Activated naive CD8-positive, alpha-beta T cell treated with anti-CD3 and anti-CD28 coated beads, Interleukin-2, amount 50 U/mL, for 16 hours (primary cell): ENCODE results near the gene ZNF503.

ENCODE experiments used
- DNase-seq: peaks from one replicate; pipeline ENCODE4 v3.0.0-alpha.2; 2020; ENCODE audit warnings: low read depth, low spot score

ZNF503 gene

DNA sequence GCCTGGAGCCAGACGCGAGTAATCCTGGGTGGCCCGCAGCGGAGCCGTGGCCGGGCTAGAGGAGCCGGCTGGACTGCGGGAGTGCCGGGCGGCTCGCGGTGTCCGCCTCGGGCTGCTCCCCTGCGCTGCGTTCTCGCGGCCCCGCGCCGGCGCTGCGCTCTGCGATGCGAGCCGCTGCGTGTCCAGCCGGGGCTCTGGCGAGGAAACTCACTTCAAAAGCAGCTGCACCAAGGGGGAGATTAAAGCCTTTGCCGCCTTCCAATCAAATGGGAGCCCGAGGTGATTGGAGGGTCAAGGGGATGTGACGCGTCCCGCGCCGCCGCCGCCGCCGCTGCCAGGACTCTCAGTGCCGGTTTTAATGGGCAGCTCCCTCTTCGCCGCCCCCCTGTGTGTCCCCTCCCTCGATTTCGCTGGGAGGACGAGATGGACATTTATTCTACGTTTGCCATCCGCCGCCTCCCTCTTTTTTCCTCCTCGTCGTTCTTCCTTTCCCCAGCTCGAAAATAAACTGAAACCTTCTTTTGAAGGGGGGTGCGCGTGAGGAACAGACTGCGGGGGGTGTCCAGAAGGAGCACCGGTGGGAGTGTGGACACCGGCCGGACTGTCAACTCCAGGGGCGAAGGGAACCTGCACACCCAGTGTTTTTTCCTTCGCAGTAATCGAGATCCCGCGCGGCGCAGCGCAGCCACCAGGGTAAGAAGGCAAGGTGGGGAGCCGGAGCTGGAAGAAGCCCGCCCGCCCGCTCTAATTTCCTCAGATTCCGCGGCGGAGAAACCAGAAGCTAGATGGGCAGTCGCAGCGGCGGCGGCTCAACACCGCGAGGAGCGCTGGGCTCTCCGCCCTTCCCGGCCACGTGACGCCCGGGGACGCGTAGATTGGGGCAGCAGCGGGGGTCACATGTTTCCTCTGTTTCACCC, at the start of gene ZNF503:
Gene ZNF503, minus strand, starts transcription at position 196 of the 917 bp plus-strand sequence. CDS start 345 bp downstream, outside the sequence.
- DNase-seq: no peak

- no peak for DNase-seq
Measured at GRCh38 chr10:75450644-75451640, 49.4 kb upstream of the ZNF503 start.

DNA sequence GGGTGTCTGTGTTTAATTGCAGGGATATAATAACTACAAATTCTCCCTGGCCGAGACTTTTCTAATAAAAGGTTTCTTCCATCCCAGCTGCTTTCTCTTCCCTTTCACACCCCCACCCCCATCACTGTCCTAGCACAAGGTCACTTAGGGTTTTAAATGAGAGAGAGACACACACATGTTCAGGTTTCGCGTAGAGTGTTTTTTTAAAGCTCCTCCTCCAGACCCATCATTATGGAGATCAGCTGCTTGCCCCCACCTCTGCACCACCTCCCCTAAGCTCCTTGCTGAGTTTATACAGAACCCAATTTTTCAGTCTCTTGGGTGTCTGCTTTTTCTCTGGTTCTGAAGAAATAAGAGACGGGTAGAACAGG, 48.5 kb upstream of the ZNF503 start:
- DNase-seq: no peak

DNA sequence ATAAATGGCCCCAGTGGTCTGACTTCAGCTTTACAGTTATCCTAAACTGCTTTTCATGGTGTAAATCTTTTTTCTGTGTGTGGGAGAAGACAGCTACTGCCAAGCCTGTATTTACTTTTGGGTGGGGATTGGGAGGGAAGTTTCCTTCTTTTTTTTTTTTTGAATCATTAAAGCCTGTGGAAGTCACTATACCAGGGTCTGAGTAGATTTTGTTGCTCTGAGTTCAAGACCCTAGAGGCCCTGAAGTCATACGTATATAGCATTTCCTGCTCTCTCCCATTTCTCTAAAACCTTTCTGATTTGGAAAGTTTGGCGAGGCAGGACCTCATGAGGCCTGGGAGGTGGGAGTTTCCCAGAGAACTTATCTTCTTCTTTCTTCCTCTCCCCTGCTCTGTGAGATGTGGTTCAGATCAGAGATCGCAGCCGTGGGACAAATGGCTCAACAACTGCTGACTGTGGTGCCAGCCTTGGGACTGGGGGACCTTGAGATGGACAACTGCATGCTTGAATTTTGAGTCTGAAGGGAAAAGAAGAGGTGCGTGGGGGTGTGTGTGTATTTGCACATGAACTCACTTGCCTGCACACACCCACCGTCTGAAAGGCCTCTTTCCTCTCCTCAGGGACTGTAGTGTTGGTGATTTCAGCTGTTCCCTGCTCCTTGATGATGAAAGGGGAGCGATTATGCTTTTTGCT, 48.0 kb upstream of the ZNF503 start:
- DNase-seq: no peak

DNA sequence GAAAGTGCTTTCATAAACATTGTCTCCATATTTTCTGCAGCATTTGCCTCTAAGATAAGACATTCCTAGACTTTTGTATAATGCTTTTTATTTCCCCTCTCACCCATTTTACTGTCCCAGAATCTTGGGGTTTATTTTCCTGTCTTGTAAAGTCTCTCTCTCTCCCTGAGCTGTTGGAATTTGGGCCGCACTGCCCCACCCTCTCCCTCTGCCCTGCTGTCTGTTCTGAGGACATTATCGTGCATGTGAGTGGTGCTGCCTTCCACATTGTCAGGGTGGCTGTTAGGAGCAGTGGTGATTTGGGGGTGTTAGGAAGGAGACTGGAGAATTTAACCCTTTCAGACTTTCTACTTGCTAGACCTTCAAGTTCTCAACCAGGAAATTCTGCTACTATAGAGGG, 46.6 kb upstream of the ZNF503 start:
- no peak for DNase-seq

- no peak for DNase-seq
Measured at GRCh38 chr10:75446508-75446907, 44.9 kb upstream of the ZNF503 start.

- no peak for DNase-seq
Measured at GRCh38 chr10:75444781-75445386, 43.3 kb upstream of the ZNF503 start.

- no peak for DNase-seq
Measured at GRCh38 chr10:75443362-75443761, 41.8 kb upstream of the ZNF503 start.

DNA sequence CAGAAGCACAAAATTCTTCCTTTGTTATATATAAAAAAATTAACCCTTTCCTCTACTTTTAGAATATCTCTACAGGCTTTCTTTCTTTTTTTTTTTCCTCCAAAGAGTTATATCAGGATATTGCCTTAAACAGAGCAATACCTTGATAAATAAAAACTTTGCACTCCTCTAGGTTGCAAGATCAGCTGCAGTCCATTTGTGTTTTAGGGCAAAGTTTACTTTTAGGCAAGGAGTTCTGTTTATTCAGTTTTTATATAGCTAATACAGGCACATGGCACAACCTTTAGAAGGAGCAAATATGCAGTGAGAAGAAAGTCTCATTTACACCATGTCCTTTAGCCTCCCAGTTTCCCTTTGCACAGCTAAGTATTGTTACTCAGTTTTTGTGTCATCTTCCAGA, 40.1 kb upstream of the ZNF503 start:
- no peak for DNase-seq

DNA sequence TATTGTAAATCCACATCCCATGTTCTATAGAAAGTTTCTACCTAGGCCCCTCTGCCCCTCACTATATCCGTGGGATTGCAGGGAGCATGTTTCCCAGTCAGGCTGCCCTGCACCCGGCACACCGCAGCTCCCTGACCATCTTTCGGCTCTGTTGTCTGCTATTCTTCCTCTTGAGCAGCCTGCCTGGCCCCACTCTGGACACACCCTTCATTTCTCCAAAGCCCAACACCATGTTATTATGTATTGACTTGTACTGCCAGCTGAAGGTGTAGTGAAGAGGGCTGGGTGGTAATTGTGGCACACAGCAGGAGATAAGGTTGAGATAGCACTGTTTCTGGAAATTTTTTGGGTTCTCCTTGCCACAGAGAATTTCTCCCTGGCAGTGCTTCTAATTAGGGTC, 39.6 kb upstream of the ZNF503 start:
- DNase-seq: no peak

DNA sequence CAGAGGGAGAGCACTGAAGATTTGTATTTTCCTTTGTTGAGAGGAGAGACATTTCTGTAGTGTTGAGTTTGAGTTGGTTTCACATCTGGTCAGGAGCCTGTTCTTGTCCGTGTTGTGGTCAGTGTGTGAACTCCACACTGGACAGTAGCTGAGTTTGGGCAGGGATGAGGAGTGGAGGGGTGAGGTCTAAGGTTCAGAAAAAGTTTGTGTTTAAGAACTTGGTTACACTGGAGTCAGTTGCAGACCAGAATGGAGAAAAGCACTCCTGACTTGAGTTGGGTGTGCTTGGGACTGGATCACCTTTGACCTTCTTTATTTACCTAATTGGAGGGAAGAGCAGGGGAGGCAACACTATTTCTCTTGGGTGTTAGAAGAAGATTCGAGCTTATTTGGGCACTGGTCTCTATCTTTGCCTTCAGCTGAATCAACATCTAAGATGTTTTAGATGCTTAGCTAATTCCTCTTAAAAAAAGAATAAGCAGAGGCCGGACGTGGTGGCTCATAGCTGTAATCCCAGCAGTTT, 38.8 kb upstream of the ZNF503 start:
- no peak for DNase-seq

DNA sequence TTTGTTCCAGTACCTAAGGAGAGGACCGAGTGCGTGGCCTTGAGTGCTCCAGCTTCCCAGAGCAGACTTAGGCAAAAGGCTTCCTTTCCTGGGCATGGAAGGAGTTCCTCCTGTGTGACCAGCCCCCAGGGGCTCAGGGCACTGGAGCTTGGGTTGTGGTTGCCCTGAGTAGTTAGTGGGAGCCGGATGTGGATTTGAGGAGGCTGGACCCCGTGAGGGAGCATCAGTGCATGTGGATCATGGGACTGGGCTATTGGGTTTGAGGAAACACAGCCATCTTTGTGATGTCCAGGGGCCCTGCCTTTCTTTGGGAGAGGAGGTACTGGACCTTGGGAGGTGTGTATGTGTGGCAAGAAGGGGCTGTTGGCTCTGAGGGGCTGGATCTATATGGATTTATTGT, 38.2 kb upstream of the ZNF503 start:
- DNase-seq: no peak

DNA sequence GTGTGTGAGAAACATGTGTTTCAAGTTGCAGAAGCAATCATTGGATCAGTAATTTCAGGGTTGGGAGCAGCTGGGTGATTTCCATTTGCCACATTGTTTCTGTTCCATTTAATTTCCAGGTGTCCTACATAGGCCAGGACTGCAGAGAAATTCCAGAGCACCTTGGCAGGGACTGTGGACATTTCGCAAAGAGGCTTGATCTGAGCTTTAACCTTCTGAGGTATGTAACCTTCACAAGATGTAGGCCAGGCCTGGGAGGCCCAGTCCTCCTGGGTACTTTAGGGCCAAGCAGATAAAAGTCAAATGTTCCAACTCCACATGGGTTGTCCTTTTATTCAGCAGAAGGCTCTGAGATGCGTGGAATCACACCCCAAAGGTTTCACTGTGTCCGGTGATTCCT, 36.7 kb upstream of the ZNF503 start:
- no peak for DNase-seq

DNA sequence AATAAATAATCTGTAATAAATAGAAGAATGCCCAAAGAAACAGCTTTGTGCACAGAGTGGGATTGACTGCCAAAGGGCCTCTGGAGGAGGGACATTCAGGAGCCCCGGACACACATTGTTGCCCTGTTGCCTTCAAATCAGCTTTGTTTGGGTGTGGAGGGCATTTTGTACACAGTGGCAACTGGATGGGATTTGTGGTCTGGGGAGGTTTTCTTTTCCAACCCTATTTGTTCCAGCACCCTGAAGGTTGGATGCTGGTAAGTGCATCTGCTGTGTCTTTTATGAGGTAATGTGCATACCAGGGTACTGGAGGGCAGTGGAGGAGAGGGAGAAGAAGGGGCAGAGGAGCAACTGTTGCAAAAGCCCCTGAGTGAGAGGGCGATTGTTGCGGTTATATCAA, 36.1 kb upstream of the ZNF503 start:
- no peak for DNase-seq

DNA sequence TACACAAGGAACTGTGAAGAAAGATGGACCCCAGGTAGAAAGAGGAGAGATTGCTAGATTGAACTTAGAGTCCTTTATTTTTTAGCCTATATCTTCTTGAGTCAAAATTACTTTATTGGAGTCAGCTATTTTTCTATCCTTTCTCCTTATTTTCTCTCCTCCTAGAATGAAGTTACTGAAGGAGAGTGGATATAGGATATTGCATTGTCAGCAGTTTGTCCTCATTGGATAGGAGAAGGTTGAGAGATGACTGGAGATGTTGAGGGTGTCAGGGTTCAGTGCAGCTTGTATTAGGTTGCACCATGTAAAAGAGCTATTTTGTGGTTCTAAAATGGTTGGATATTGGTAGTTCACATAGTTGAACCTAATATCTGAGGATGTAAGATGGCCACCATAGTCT, 35.3 kb upstream of the ZNF503 start:
- DNase-seq: no peak

DNA sequence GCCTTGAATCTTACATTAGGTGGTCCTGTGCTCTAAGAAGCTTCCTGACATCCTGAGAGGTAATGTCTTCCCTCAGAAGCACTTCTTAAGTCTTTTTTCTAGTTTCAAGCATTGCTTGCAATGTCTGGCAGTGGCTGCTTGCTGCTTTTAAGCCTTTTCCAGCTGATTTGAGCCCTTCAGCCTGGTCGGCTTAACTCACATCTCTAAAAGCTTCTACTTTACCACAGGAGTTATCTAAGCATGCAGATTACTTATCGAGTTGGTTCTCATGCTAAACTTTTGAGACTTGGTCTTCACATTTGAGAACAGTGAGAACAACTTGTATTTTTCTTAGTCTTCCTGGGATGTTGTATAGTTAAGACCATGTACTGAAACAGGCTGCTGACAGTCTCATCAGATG, 33.7 kb upstream of the ZNF503 start:
- DNase-seq: no peak

DNA sequence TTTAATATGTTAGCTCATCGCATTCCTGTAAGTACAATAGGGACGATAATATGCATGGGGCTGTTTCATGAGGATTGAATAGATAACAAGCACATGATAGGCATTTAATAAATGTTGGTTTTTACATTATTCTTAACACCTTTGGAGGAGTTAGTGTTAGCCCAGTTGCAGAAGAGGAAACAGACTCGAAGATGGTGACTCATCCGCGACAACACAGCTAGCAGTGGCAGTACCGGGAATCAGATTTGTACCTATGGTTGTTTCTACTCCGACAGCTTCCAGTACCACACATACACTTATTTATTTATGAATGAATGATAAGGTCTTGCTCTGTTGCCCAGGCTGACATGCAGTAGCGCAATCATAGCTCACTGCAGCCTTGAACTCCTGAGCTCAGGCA, 32.7 kb upstream of the ZNF503 start:
- no peak for DNase-seq

- DNase-seq: no peak
Measured at GRCh38 chr10:75433216-75433615, 31.7 kb upstream of the ZNF503 start.

DNA sequence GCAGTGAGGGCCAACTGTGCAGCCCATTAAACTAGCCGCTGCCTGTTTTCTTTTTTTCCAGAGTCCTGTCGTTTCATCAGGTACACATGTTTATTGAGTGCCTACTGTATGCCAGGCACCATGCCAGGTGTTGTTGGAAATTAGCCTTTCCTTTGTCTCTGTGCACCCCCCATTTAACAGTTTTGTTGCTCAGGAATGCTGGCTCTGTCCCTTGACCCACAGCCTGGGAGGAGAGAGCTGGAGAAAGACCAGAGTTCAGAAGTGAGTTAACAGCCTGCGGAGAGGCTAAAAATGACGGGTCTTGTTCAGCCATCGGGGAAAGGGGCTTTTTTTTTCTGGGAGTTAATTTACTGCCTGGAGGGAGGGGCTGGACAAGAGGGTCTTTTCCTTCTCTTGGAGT, 31.2 kb upstream of the ZNF503 start:
- DNase-seq: no peak

DNA sequence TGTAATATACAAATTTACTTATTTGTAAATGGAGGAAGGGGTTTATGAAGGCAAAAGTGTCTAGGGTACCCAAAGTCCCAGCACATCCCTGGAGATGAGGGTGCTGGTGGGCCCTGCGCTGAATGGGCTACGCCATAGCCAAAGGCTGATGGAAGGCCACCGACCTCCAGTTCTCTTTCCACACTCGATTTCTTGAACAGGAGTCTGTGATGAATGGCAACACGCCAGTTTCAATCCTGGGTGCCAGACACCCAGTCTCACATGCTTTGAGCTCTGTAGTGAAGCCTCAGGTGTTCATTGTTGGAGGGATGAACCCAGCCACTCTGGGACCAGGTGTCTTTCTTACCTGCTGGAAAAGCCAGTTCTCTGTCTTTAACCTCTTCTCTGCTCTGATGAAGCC, 30.6 kb upstream of the ZNF503 start:
- DNase-seq: no peak
